GM18502 (cell line): ENCODE data around the gene SORBS1.

Source experiments
- ATAC-seq: cut with Tn5 transposase; IDR thresholded peaks from one replicate; pipeline ENCODE4 v1.9.1; 2021; ENCODE audit warnings: mild to moderate bottlenecking; ENCODE audit not compliant: unreplicated experiment, poor library complexity

SORBS1 gene

GRCh38 chr10:95287281-95287680 is 273.9 kb downstream of the SORBS1 start:
- no peak for ATAC-seq

- no peak for ATAC-seq
Measured at GRCh38 chr10:95286707-95287106, 274.5 kb downstream of the SORBS1 start.

GRCh38 chr10:95285556-95285955 is 275.6 kb downstream of the SORBS1 start:
- no peak for ATAC-seq

GRCh38 chr10:95284807-95285206 is 276.4 kb downstream of the SORBS1 start:
- ATAC-seq, result no peak

- ATAC-seq, result no peak
Measured at GRCh38 chr10:95282107-95282506, 279.1 kb downstream of the SORBS1 start.

- no peak for ATAC-seq
Measured at GRCh38 chr10:95281206-95281605, 280.0 kb downstream of the SORBS1 start.

- ATAC-seq, result no peak
Measured at GRCh38 chr10:95280637-95281036, 280.5 kb downstream of the SORBS1 start.

- ATAC-seq, result peak; percentile 42
Measured at GRCh38 chr10:95279042-95279820, 281.9 kb downstream of the SORBS1 start.

- no peak for ATAC-seq
Measured at GRCh38 chr10:95278061-95278988, 282.8 kb downstream of the SORBS1 start.

GRCh38 chr10:95277614-95278013 is 283.6 kb downstream of the SORBS1 start:
- no peak for ATAC-seq

- no peak for ATAC-seq
Measured at GRCh38 chr10:95277201-95277570, 284.0 kb downstream of the SORBS1 start.

GRCh38 chr10:95276367-95277200 is 284.6 kb downstream of the SORBS1 start:
- ATAC-seq, result no peak

GRCh38 chr10:95275726-95276366 is 285.3 kb downstream of the SORBS1 start:
- no peak for ATAC-seq

GRCh38 chr10:95273393-95274312 is 287.5 kb downstream of the SORBS1 start:
- ATAC-seq, result no peak

GRCh38 chr10:95268438-95268837 is 292.7 kb downstream of the SORBS1 start:
- ATAC-seq, result no peak

- ATAC-seq, result no peak
Measured at GRCh38 chr10:95267251-95267650, 293.9 kb downstream of the SORBS1 start.

- ATAC-seq, result peak; percentile 87
Measured at GRCh38 chr10:95266674-95267095, 294.5 kb downstream of the SORBS1 start.

- no peak for ATAC-seq
Measured at GRCh38 chr10:95265572-95265971, 295.6 kb downstream of the SORBS1 start.
